ENCODE data around the gene FAM53B.

DNA sequence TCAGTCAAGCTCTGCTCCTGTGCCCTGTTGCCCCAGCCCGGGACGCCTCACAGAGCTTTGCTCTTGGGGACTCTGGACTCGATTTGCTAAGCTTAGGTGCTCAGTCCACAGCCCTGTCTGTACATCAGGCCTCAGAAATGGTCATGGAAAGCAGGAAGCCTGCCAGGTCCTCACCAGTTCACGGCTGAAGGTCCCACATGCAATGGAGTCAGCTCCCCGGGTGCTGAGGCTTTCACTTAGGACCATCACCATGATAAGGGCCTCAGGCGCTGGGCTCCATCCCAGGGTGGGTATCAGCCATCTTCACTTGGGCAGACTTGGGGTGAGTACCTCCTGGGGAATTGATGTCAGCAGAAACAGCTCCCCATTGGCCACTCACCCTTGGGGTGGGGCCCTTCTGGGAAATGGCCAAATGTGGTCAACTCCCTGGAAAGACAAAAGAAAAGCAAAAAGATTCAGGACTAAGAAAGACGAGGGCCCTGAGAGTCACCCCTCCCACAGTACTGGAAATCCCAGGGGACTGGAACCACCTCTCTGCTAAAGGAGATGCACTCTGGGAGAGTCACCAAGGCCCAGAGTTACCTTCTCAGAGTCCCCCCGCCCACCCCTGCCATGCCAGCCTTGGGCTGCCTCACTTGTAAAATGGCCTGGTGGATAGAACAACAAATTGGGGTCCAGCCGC, 37.6 kb downstream of the FAM53B start:
- TF ChIP-seq, protein P1, sequence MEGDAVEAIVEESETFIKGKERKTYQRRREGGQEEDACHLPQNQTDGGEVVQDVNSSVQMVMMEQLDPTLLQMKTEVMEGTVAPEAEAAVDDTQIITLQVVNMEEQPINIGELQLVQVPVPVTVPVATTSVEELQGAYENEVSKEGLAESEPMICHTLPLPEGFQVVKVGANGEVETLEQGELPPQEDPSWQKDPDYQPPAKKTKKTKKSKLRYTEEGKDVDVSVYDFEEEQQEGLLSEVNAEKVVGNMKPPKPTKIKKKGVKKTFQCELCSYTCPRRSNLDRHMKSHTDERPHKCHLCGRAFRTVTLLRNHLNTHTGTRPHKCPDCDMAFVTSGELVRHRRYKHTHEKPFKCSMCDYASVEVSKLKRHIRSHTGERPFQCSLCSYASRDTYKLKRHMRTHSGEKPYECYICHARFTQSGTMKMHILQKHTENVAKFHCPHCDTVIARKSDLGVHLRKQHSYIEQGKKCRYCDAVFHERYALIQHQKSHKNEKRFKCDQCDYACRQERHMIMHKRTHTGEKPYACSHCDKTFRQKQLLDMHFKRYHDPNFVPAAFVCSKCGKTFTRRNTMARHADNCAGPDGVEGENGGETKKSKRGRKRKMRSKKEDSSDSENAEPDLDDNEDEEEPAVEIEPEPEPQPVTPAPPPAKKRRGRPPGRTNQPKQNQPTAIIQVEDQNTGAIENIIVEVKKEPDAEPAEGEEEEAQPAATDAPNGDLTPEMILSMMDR (IDR thresholded peaks at IDR 0.05): no peak
- no peak for TF ChIP-seq POLR2AphosphoS5 (IDR thresholded peaks at IDR 0.05)

Data from breast epithelium (tissue), 3 donors.